Measurements from ENCODE around the gene FAM193A.
"Not testable (repeated sequence)": the region's sequence is repeated elsewhere in the genome, so short reads cannot be mapped to it uniquely, and the experiment has no call there.

FAM193A gene

GRCh38 chr4:2761035-2761923 lies 224.8 kb downstream of the FAM193A start:
- Histone ChIP-seq H3K4me2 (ENCODE audit: low read length) (no peak overlapping the region), H3K4me3 (ENCODE audit: low read length) (no peak overlapping the region), H4K20me1 (ENCODE audit: insufficient read depth, low read length) (no peaks in the 10 kb centered on the region), H3K27ac (ENCODE audit: low read length) (no peak overlapping the region), H2AFZ (ENCODE audit: low read depth, low read length) (no peak overlapping the region), H3K27me3 (ENCODE audit: low read depth, low read length) (peaks cover 5% of the 10 kb centered on the region; the same call in 1 of the 2 replicates), H3K9me3 (ENCODE audit: insufficient read depth, low read length) (no peaks in the 10 kb centered on the region), H3K9ac (ENCODE audit: low read length) (no peak overlapping the region), H3K79me2 (ENCODE audit: low read length) (no peaks in the 10 kb centered on the region), H3K4me1 (ENCODE audit: low read length) (peaks cover 19% of the 10 kb centered on the region), H3K36me3 (replicated peaks; ENCODE audit: low read depth, low read length) (no peaks in the 10 kb centered on the region)
- TF ChIP-seq CTCF (IDR thresholded peaks at IDR 0.05; ENCODE audit: low read depth, low read length) (no peak), EZH2phosphoT487 (IDR thresholded peaks at IDR 0.05; ENCODE audit: low read depth) (no peak)

GRCh38 chr4:2762048-2762447 lies 225.6 kb downstream of the FAM193A start:
- Histone ChIP-seq H3K27ac (ENCODE audit: low read length) (no peak overlapping the region), H2AFZ (ENCODE audit: low read depth, low read length) (no peak overlapping the region), H3K4me1 (ENCODE audit: low read length) (peaks cover 15% of the 10 kb centered on the region), H4K20me1 (ENCODE audit: insufficient read depth, low read length) (no peaks in the 10 kb centered on the region), H3K36me3 (replicated peaks; ENCODE audit: low read depth, low read length) (no peaks in the 10 kb centered on the region), H3K4me3 (ENCODE audit: low read length) (no peak overlapping the region), H3K27me3 (ENCODE audit: low read depth, low read length) (peaks cover 4% of the 10 kb centered on the region; the same call in 1 of the 2 replicates), H3K9ac (ENCODE audit: low read length) (no peak overlapping the region), H3K79me2 (ENCODE audit: low read length) (no peaks in the 10 kb centered on the region), H3K4me2 (ENCODE audit: low read length) (no peak overlapping the region), H3K9me3 (ENCODE audit: insufficient read depth, low read length) (no peaks in the 10 kb centered on the region)
- TF ChIP-seq EZH2phosphoT487 (IDR thresholded peaks at IDR 0.05; ENCODE audit: low read depth) (no peak), CTCF (IDR thresholded peaks at IDR 0.05; ENCODE audit: low read depth, low read length) (no peak)

- not testable (repeated sequence) for H3K79me2 ChIP-seq (ENCODE audit: low read length); H3K9me3 ChIP-seq (ENCODE audit: insufficient read depth, low read length); H3K4me3 ChIP-seq (ENCODE audit: low read length); H3K9ac ChIP-seq (ENCODE audit: low read length); H3K27ac ChIP-seq (ENCODE audit: low read length); H3K36me3 ChIP-seq (replicated peaks; ENCODE audit: low read depth, low read length); H3K4me2 ChIP-seq (ENCODE audit: low read length); H2AFZ ChIP-seq (ENCODE audit: low read depth, low read length); H3K27me3 ChIP-seq (ENCODE audit: low read depth, low read length); H4K20me1 ChIP-seq (ENCODE audit: insufficient read depth, low read length)
- peaks cover 15% of the 10 kb centered on the region for H3K4me1 ChIP-seq (ENCODE audit: low read length)
These were observed 226.3 kb downstream of the FAM193A start for GRCh38 chr4:2762486-2763370.

- peak overlapping the region; percentile 75 for H2AFZ ChIP-seq (ENCODE audit: low read depth, low read length)
- H3K9me3 ChIP-seq (ENCODE audit: insufficient read depth, low read length), result no peaks in the 10 kb centered on the region
- no peak overlapping the region for H3K27ac ChIP-seq (ENCODE audit: low read length)
- TF ChIP-seq CTCF (IDR thresholded peaks at IDR 0.05; ENCODE audit: low read depth, low read length) (no peak), EZH2phosphoT487 (IDR thresholded peaks at IDR 0.05; ENCODE audit: low read depth) (no peak)
- H3K4me2 ChIP-seq (ENCODE audit: low read length), result peak overlapping the region; percentile 80
- H3K4me1 ChIP-seq (ENCODE audit: low read length), result peaks cover 15% of the 10 kb centered on the region
- no peaks in the 10 kb centered on the region for H3K36me3 ChIP-seq (replicated peaks; ENCODE audit: low read depth, low read length)
- peak overlapping the region; percentile 67 for H3K9ac ChIP-seq (ENCODE audit: low read length)
- no peaks in the 10 kb centered on the region for H3K79me2 ChIP-seq (ENCODE audit: low read length)
- H3K27me3 ChIP-seq (ENCODE audit: low read depth, low read length), result no peaks in the 10 kb centered on the region
- H3K4me3 ChIP-seq (ENCODE audit: low read length), result peak overlapping the region; percentile 89
- H4K20me1 ChIP-seq (ENCODE audit: insufficient read depth, low read length), result no peaks in the 10 kb centered on the region
These were observed 227.1 kb downstream of the FAM193A start for GRCh38 chr4:2763511-2763967.

Data from OCI-LY3 (cell line).